GM21367 (cell line): ENCODE data around the gene RBFOX1.

Experiments
- ATAC-seq: cut with Tn5 transposase; IDR thresholded peaks from one replicate; pipeline ENCODE4 v1.9.1; 2021; ENCODE audit not compliant: unreplicated experiment

Gene RBFOX1

GRCh38 chr16:7755347-7755882 lies 422.8 kb downstream of the RBFOX1 start:
- no peak for ATAC-seq
